GM19452 (cell line): ENCODE data around the gene WDR6.
"Not testable (repeated sequence)": the region's sequence is repeated elsewhere in the genome, so short reads cannot be mapped to it uniquely, and the experiment has no call there.

Experiments used
- ATAC-seq: cut with Tn5 transposase; IDR thresholded peaks from one replicate; pipeline ENCODE4 v1.9.1; 2021; ENCODE audit not compliant: unreplicated experiment

The WDR6 gene

DNA sequence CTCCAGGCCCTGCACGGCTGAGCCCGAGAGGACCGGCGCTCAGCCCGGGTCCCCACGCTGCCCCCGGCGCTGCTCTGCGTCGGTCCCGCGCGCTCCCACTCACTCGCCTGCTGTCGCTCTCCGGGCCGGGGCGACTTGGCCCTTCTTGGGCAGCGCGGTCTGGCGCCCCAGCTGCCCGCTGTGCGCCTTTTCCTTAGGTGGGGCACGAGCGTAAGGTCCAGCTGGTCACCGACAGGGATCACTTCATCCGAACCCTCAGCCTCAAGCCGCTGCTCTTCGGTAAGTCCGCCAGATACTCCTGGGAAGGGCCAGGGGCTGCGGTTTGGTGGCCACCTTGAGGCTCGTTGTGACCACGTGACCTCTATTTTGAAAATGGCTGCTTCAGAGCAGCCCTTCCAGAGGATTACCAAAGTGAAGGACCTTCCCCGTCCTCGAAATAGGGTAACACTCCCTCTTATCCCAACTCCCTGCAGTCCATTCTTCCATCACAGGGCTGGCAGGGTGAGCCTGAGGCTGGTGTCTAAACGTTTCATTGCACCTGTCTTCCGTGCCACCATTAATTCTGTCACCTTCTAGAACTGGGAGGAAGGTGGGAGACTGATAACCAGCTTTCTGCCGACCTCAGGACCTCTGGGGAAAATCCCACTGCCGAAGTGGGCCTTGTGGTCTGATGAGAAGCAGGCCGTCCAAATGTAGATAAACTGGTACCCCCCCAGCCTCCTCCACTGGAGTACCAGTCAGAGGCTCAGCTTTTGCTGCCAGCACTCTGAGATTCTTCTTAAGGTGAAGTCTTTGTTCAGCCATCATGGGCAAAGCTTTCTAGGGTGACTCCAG, 16.3 kb upstream of the WDR6 start:
- no peak for ATAC-seq

DNA sequence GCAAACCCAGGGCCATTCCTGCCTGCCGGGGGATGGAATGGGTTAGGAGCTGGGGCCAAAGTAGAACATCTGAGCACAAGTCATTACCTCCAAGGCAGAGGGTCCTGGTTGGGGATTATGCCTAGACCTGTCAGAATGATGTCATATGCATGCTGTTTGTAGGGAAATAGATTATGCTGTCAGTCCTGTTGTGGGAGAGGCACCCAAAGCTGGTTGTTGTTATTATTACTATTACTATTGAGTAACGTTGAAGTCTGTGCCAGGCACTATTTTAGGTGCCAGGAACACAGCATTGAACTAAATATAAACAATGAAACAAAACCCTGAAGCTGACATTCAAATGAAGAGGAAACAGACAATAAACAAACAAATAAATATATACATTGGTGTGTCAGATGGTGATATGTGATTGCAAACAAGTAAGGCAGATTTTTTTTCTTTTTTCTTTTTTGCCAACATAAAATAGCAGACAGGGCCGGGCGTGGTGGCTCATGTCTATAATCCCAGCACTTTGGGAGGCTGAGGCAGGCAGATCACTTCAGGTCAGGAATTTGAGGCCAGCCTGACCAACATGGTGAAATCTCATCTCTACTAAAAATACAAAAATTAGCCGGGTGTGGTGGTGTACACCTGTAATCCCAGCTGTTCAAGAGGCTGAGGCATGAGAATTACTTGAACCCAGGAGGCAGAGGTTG, 15.2 kb upstream of the WDR6 start:
- no peak for ATAC-seq

DNA sequence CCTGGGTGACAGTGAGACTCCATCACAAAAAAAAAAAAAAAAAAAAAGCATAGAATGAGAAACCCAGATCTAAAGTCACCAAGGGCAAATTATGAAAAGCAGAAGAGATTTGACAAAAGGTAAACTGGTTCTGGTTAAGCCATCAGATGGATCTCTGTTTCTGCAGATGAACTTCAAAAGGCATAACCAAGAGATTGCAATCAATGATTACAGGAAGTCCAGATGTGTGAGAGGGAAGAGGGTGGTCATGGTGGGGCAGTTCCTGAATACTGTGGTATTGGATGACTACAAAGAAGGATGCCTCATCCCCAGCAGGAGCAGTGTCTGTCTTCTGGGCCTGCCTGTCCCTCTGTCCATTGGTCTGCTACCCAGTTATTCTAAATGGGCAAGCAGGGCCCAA, 13.4 kb upstream of the WDR6 start:
- ATAC-seq: no peak

DNA sequence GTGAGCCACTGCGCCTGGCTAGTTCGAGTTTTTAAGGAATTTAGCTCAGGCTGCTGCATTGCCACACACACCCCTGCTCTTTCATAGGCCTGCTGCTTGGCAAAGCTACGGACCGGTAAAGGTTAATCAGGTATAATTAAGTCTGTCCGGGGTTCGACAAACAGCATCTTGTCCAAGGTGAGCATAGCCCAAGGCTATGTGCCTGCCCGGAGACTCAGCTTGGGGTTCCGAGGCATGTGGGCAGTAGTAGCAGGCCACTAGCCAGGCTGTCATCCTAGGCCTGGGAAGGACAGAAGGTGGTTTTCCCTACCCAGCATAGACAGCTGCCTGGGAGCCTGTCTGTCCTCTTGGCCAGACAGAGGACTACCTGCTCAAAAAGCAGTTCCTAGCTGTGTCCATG, 10.6 kb upstream of the WDR6 start:
- no peak for ATAC-seq

DNA sequence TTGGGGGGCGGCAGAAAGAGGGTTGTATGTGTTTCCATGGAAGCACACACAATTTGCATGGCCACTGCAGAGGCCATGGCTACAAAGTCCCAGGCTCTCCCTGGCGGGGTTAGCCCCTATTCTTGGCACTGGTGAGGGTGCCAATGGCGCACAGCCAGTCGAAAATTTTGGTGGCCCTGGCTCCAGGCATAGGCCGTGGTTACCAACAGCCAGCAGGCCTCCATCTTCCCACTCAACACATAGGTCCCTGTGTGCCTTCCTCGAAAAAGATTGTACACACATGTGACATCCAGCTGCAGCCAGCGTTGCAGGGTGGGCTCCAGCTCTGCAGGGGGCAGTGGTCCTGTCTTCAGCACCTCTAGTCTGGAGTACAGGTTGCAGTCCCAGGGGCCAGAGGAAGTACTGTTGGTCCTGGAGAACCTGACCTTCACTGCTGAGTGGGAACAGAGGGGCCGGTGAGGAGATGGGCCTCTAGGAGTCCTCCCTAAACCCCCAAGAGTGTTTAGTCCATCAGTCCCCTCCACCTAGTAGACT, 10.0 kb upstream of the WDR6 start:
- no peak for ATAC-seq

DNA sequence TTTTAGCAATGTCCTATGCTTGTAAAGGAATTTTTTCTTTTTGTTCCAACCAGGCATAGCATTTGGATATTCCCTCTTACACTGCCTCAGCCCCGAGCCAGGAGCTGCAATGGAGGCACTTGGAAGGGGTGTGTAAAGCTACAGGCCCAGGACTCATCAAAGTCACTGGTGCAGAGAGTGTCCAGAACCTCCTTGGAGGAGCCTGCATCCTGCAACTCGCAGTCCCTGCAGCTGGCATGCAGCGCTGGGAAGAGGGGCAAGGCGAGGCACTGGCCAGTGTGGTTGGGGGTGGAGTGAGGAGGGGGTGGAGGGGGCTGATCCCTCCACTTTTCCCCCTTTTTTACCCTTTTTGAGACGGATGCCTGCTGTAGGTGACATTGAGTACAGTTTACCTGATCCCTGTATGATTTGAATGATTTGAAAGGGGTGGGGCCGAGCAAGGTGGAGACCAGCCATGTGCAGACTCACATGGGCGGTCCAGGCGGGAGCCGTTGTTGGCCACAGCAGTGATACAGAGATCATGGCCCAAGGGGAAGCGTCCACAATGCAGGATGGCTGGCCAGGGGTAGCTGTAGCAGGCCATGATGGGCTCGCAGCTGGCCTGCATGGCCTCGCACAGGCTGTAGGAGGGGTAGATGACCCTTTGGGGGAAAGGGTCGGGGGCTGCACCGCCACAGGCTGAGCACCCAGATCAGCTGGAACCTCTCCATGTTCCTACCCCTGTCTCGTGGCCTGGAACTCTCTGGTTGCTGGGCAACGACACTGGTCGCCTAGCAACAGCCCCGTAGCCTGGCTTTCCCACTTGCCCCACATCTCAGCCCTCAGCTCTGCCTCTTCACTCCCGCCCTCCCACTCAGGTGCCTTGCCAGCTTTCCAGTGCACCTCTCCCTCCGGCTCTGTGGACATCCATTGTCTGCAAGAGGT, 9.2 kb upstream of the WDR6 start:
- ATAC-seq: no peak

DNA sequence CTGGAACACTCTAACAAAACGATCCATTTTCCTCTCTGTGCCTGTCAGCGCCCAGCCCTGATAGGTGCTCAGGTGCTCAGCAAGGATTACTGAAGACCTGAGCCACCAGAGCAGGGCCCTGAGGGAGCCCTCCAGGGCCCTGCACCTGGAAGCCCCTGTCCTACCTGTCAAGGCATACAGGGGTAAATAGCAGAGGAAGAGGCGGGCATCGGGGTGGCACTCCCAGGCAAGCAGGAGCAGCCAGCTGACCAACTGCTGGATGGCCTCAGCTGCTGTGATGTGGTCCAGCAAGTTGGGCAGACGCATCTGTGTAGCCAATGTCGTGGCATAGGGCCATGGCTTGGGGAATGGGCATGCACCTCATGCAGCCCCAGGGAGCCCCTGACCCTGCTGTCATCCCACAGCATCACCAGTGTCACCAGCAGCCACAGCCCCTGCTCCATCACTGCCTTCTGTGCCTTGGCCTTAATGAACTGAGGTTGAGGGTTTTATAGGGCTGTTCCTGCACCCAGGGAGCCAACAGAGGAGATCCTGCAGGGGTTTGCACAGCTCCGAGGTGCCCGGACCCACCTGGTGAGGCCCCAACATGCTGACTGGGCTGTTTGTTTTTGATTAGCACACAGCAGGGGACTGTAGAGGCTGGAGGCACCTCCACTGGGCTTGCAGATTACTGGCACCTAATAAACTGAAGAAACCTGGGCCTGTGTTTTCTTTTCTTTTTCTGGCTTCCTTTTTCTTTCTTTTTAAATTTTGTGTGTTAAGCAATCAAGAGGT, 7.9 kb upstream of the WDR6 start:
- no peak for ATAC-seq

DNA sequence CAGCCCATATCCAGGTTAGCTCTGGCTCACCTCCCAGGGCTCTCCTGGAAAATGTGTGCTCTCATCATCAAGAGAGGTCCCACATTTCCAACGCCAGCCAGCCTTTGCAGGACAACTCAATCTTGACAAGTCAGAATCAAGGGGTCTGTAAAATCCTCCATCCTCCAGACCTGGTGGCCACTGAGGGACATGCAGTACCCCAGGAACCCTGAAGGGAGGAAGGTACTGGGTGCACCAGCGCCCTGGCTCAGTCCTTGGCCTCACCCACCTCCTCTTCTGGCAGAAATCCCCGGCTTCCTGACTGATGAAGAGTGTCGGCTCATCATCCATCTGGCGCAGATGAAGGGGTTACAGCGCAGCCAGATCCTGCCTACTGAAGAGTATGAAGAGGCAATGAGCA, 6.0 kb upstream of the WDR6 start:
- ATAC-seq: no peak

DNA sequence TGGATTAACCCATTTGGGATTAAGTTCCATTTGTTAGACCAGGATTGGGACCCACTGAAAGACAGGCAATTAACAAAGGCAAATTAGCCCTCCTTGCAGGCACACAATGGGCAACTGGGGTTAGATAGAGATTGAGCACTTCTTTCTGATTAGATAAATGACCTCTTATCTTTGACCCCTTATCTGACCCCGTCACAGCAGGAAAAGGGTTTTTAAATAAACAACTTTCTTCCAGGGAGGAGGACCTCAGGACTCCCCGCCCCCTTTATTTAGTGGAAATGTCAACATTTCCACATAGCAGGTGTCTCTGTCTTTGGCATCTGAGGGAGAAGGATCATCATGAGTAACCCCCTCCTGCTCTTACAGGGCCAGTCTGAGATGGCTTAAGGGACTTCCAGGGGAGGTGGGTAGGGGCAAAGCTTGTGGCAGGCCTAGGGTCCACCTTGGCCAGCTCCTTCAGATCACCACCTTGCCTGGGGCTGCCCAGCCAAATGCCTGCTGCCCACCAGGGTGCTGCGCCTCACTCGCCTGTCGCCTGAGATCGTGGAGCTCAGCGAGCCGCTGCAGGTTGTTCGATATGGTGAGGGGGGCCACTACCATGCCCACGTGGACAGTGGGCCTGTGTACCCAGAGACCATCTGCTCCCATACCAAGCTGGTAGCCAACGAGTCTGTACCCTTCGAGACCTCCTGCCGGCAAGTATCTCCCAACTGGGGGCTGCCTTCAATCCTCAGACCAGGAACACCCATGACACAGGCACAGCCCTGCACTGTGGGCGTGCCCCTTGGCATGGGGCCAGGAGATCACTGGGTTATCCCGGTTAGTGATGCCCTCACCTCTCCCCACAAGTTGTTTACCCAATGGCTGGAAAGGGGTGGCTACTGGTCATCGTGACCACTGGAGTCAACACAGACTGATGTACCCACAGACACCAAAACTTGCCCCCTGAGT, 2.6 kb upstream of the WDR6 start:
- ATAC-seq: no peak

DNA sequence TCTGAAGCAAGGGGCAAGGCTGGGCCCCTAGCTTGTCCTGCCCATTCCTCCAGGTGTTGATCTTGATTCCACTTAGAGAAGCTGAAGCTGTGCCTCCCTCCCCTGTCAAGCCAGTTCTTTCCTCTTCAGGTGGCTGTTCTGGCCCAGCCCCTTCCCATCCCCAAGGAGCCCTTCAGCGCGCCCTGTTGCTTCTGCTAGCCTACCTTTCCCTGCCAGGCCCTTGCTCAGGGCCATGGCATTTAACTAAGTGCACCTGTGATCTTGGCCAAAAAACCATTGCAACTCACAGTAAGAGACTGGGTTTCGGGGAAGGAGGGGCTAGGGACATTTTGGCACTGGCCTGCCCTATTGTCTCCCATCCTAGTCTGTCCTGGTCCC, 1.9 kb upstream of the WDR6 start:
- no peak for ATAC-seq

DNA sequence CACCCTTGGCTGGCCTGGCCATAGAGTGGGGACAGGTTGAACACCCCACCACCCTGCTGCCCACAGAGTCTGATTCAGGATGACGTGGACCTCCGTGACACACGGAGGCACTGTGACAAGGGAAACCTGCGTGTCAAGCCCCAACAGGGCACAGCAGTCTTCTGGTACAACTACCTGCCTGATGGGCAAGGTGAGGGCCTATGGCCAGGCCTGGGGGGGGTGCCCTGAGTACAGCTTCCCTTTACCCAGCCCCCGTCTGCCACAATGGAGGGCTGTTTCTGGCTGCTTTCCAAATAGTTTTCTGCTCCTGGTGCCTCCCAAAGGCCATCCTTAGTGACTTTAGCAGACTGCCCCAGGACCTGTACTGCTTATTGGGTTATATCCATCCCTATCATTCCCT, 1.2 kb upstream of the WDR6 start:
- ATAC-seq: no peak

DNA sequence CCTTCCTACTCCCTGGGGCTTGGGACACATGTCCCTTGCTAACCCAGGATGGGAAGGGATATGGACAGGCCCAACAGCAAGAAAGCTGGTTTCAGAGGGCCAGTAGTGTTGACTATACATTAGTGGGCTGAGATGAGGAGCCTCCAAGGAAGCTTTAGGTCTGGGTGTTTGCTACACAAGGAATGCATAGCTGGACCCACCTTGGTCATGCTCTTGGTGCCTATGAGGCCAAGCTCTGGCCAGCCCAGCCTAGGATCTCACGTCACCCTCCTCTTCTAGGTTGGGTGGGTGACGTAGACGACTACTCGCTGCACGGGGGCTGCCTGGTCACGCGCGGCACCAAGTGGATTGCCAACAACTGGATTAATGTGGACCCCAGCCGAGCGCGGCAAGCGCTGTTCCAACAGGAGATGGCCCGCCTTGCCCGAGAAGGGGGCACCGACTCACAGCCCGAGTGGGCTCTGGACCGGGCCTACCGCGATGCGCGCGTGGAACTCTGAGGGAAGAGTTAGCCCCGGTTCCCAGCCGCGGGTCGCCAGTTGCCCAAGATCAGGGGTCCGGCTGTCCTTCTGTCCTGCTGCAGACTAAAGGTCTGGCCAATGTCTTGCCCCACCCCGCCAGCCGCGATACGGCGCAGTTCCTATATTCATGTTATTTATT, 653 bp upstream of the WDR6 start:
- no peak for ATAC-seq

DNA sequence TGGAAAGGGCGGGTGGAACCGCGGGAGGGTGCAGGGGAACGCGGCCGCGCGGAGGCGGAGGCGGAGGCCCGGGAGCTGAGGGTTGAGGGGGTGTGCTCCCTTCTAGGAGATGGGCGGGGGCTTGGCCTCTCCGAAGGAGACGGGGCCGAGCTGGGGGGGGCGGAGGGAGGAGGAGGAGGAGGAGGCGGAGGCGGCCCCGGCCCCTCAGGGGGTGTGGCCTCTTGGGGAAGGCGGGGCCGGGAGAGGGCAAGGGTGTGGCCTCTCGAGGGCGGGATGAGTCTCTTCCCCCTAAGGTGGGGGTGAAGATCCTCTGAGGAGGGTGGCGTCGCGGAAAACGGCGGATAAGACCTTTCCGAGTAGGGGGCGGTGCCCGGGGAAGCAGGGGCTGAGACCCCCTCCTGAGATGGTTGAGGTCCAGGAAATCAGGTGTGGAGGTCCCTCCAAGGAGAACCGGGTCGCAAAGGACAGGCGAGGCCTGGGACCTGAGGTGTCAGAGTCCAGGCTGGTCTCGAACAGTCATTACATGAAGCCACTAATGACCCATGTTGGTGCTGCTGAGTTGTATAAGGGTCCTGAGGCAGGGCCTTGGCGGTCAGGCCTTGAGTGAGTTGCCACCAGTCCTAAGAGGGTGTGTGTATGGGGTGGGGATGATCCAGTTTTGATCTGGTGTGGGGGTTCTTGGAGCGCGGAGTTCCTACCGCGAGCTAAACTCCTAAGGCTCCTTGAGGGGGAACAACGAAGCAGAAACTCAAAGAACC, 759 bp downstream of the WDR6 start:
- ATAC-seq: peak; percentile 35

DNA sequence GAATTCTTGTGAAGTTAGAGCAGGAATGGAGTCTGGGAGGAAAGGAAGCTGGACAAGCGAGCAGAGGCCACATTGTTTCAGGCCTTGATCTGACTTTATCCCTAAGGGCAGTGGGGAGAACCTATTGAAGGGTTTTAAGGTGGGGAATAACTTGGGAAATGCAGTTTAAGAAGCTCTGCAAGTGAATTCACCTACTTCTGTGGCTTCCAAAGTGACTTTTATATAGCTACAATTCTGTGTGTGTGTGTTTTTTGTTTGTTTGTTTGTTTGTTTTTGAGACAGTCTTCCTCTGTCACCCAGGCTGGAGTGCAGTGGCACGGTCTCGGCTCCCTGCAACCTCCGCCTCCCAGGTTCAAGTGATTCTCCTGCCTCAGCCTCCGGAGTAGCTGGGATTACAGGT, 1.4 kb downstream of the WDR6 start:
- not testable (repeated sequence) for ATAC-seq

DNA sequence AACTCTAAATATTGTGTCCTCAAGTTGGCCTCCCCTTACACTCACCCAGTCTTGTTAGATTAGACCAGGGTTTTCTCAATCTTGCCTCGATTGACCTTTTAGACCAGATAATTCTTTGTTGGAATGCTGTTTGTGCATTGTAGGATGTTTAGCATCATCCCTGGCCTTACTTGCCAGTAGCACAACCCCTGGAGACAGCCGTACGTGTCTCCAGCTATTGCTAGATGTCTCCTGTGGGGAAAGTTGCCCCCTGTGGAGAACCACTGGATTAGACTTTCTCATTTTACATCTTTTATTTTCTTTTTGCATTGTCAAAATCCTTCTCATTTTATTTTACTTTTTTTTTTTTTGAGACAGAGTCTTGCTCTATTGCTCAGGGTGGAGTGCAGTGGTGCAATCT, 2.2 kb downstream of the WDR6 start:
- ATAC-seq: no peak

DNA sequence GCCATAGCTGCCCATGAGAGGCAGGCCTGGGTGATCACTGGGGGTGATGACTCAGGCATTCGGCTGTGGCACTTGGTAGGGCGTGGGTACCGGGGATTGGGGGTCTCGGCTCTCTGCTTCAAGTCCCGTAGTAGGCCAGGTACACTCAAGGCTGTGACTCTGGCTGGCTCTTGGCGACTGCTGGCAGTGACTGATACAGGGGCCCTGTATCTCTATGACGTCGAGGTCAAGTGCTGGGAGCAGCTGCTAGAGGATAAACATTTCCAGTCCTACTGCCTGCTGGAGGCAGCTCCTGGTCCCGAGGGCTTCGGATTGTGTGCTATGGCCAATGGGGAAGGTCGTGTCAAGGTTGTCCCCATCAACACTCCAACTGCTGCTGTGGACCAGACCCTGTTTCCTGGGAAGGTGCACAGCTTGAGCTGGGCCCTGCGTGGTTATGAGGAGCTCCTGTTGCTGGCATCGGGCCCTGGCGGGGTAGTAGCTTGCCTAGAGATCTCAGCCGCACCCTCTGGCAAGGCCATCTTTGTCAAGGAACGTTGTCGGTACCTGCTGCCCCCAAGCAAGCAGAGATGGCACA, 5.3 kb downstream of the WDR6 start:
- no peak for ATAC-seq

DNA sequence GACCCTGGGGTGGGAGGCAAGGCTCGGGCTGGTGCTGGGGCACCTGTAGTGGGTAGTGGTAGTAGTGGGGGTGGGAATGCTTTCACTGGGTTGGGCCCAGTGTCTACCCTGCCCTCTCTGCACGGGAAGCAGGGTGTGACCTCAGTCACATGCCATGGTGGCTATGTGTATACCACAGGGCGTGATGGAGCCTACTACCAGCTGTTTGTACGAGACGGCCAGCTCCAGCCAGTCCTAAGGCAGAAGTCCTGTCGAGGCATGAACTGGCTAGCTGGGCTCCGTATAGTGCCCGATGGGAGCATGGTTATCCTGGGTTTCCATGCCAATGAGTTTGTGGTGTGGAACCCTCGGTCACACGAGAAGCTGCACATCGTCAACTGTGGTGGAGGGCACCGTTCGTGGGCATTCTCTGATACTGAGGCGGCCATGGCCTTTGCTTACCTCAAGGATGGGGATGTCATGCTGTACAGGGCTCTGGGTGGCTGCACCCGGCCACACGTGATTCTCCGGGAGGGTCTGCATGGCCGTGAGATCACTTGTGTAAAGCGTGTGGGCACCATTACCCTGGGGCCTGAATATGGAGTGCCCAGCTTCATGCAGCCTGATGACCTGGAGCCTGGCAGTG, 6.0 kb downstream of the WDR6 start:
- ATAC-seq: no peak
